ENCODE measurements around the gene SETBP1. TPM values are rescaled to one million over a fixed set of nuclear protein-coding genes. Genes with fewer than 3 reads are reported as not detected.

SETBP1 gene
- total RNA-seq, 1 experiment from 2014 or later, result 0.23 TPM

DNA sequence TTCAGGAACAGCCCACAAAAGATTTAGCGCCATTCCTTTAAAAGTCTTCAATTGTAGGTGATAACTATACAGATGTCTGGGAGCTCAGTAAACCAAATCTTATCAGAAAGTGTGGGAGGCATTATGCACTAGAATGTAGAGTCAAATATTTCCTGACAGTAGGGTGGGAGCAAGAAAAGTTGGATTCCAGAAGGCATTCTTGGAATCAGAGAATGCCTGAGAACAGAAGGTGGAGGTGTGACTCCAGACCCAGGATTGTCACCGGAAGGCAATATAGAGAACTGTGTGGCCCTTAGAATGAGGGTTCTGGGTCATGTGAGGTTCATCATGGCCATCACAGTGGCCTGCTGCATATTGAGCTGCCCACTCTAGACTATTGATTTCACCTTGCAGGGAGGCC lies 90.0 kb downstream of the SETBP1 start:
- in situ Hi-C loops (cut with HindIII; ENCODE audit: low pct_unique_long_range_greater_than_20kb, low sequenced_read_pairs), result no loop called here
- ChIA-PET POLR2A (no interaction called here), CTCF (no interaction called here)
- intact Hi-C loops (cut with micrococcal nuclease; ENCODE audit: unreplicated experiment), result no loop called here
- ATAC-seq, result no peak
- no peak for TF ChIP-seq POLR2AphosphoS5 (IDR thresholded peaks at IDR 0.05; ENCODE audit: low read depth, low read length)
- TF ChIP-seq TCF7L2 (IDR thresholded peaks at IDR 0.05; ENCODE audit: low read depth, low read length), result no peak
- TF ChIP-seq, protein P1, sequence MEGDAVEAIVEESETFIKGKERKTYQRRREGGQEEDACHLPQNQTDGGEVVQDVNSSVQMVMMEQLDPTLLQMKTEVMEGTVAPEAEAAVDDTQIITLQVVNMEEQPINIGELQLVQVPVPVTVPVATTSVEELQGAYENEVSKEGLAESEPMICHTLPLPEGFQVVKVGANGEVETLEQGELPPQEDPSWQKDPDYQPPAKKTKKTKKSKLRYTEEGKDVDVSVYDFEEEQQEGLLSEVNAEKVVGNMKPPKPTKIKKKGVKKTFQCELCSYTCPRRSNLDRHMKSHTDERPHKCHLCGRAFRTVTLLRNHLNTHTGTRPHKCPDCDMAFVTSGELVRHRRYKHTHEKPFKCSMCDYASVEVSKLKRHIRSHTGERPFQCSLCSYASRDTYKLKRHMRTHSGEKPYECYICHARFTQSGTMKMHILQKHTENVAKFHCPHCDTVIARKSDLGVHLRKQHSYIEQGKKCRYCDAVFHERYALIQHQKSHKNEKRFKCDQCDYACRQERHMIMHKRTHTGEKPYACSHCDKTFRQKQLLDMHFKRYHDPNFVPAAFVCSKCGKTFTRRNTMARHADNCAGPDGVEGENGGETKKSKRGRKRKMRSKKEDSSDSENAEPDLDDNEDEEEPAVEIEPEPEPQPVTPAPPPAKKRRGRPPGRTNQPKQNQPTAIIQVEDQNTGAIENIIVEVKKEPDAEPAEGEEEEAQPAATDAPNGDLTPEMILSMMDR (IDR thresholded peaks at IDR 0.05), result no peak
- no peak for TF ChIP-seq SIN3A (IDR thresholded peaks at IDR 0.05; ENCODE audit: borderline replicate concordance, insufficient read depth, low read depth, low read length)
- no peak for TF ChIP-seq REST (IDR thresholded peaks at IDR 0.05; ENCODE audit: insufficient read depth in 1 of 2, low read depth in 2 of 2, low read length in 1 of 2)
- no peak overlapping the region for H3K4me3 ChIP-seq (ENCODE audit: low read depth in 2 of 2, low read length in 2 of 2)
- H3K36me3 ChIP-seq (ENCODE audit: control insufficient read depth, insufficient read depth, low read length), result no peaks in the 10 kb centered on the region
- no peaks in the 10 kb centered on the region for H3K9me3 ChIP-seq (ENCODE audit: control insufficient read depth, insufficient read depth, low read depth, low read length)
- no peak overlapping the region for H3K27ac ChIP-seq (ENCODE audit: low read length)
- BruUV-seq (replicated peaks), result no TSS peak
- no peak for DNase-seq (ENCODE audit: low read depth, low spot score)
- no peaks in the 10 kb centered on the region for H3K27me3 ChIP-seq (ENCODE audit: control insufficient read depth, insufficient read depth, low read length)
- H3K4me1 ChIP-seq (ENCODE audit: control insufficient read depth, insufficient read depth, low read length), result no peaks in the 10 kb centered on the region

DNA sequence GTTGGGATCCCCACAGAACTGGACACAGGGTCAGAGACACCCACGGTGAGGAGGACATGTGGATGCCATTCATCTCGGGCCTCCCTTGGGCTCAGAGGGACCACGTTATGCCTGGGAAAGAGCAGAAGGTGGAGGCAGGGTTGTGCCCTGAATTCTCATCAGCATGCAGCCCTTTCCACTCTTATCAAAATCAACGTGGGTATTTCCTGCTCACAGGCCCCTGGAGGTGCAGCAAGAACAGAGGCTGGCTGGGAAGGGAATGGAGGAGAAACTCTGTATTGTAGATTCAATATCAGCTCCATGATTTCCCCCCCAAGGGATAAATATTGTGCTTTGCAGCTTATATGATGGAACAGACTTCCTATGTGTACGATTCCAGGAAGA lies 90.9 kb downstream of the SETBP1 start:
- BruUV-seq (replicated peaks), result no TSS peak
- intact Hi-C loops (cut with micrococcal nuclease; ENCODE audit: unreplicated experiment) (no loop called here), in situ Hi-C loops (cut with HindIII; ENCODE audit: low pct_unique_long_range_greater_than_20kb, low sequenced_read_pairs) (no loop called here)
- H3K27ac ChIP-seq (ENCODE audit: low read length), result no peak overlapping the region
- ChIA-PET POLR2A (no interaction called here), CTCF (no interaction called here)
- no peak overlapping the region for H3K4me3 ChIP-seq (ENCODE audit: low read depth in 2 of 2, low read length in 2 of 2)
- ATAC-seq, result no peak
- no peaks in the 10 kb centered on the region for H3K27me3 ChIP-seq (ENCODE audit: control insufficient read depth, insufficient read depth, low read length)
- no peaks in the 10 kb centered on the region for H3K9me3 ChIP-seq (ENCODE audit: control insufficient read depth, insufficient read depth, low read depth, low read length)
- no peak for TF ChIP-seq SIN3A (IDR thresholded peaks at IDR 0.05; ENCODE audit: borderline replicate concordance, insufficient read depth, low read depth, low read length)
- no peak for TF ChIP-seq TCF7L2 (IDR thresholded peaks at IDR 0.05; ENCODE audit: low read depth, low read length)
- TF ChIP-seq, protein P1 (IDR thresholded peaks at IDR 0.05), result no peak
- no peak for DNase-seq (ENCODE audit: low read depth, low spot score)
- H3K36me3 ChIP-seq (ENCODE audit: control insufficient read depth, insufficient read depth, low read length), result no peaks in the 10 kb centered on the region
- H3K4me1 ChIP-seq (ENCODE audit: control insufficient read depth, insufficient read depth, low read length), result no peaks in the 10 kb centered on the region
